ENCODE data around the gene TTC21B. TPM values are rescaled to one million over a fixed set of nuclear protein-coding genes. Genes with fewer than 3 reads are reported as not detected.

The TTC21B gene
- polyA plus RNA-seq, 3 donors, result 3.1 to 6.7 (median 3.8) TPM

DNA sequence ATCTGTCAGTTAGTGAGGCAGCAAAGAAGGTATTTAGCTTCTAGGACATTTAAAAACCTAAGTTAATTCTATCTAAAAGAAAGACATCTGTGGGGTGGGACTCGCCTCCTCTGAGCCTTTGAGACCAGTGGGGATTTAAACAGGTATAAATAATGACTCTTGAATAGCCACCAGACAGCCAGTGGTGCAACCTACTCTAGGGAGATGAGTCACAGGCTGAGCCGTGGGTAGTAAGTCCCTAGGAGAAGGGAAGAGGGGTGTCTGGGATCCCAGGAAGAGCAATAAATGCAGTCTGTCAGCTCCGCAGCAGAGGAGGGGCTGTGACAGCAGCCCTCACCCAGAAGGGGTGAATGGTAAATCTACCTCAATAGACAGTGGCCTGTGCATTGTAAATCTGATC lies 116.5 kb downstream of the TTC21B start:
- WGBS (ENCODE audit: insufficient coverage), result no CpG with 5 or more reads among the region's 3 CpGs
- H3K9me3 Mint-ChIP-seq, result peaks cover 0 to 5% (median 3%) of the 10 kb centered on the region in 7 donors
- Histone ChIP-seq H3K79me2 (ENCODE audit: insufficient read depth, low read length) (no peaks in the 10 kb centered on the region), H3K9ac (ENCODE audit: insufficient read depth, low read length, poor library complexity, severe bottlenecking) (no peak overlapping the region), H3K27ac (ENCODE audit: low read depth in 1 of 2, low read length in 2 of 2) (no peak overlapping the region), H2AFZ (ENCODE audit: insufficient read depth, low read depth, low read length, poor library complexity, severe bottlenecking) (no peak overlapping the region), H3K4me1 (ENCODE audit: control insufficient read depth in 1 of 2, insufficient read depth in 2 of 2, low read length in 2 of 2) (no peaks in the 10 kb centered on the region), H3K36me3 (replicated peaks in 1 of 2; ENCODE audit: control insufficient read depth in 1 of 2, insufficient read depth in 2 of 2, low read length in 2 of 2) (no peaks in the 10 kb centered on the region), H3K4me3 (replicated peaks in 1 of 3; ENCODE audit: low read depth in 2 of 3, low read length in 3 of 3) (no peak overlapping the region), H3K27me3 (ENCODE audit: control insufficient read depth in 2 of 2, insufficient read depth in 2 of 2, low read length in 2 of 2) (no peaks in the 10 kb centered on the region), H3K9me3 (replicated peaks in 1 of 2; ENCODE audit: control insufficient read depth in 1 of 2, insufficient read depth in 1 of 2, low read length in 2 of 2) (no peaks in the 10 kb centered on the region), H4K20me1 (ENCODE audit: insufficient read depth, low read length) (no peaks in the 10 kb centered on the region), H3K4me2 (replicated peaks; ENCODE audit: extremely low read depth, low read length, poor library complexity, severe bottlenecking) (no peak overlapping the region)
- intact Hi-C loops (cut with micrococcal nuclease), result no loop called here
- no peak overlapping the region for H3K27ac Mint-ChIP-seq
- H3K4me3 Mint-ChIP-seq, result no peak overlapping the region
- no peaks in the 10 kb centered on the region for H3K4me1 Mint-ChIP-seq
- TF ChIP-seq, protein P1, sequence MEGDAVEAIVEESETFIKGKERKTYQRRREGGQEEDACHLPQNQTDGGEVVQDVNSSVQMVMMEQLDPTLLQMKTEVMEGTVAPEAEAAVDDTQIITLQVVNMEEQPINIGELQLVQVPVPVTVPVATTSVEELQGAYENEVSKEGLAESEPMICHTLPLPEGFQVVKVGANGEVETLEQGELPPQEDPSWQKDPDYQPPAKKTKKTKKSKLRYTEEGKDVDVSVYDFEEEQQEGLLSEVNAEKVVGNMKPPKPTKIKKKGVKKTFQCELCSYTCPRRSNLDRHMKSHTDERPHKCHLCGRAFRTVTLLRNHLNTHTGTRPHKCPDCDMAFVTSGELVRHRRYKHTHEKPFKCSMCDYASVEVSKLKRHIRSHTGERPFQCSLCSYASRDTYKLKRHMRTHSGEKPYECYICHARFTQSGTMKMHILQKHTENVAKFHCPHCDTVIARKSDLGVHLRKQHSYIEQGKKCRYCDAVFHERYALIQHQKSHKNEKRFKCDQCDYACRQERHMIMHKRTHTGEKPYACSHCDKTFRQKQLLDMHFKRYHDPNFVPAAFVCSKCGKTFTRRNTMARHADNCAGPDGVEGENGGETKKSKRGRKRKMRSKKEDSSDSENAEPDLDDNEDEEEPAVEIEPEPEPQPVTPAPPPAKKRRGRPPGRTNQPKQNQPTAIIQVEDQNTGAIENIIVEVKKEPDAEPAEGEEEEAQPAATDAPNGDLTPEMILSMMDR (IDR thresholded peaks at IDR 0.05), result no peak
- no peak for DNase-seq
- no peaks in the 10 kb centered on the region for H3K36me3 Mint-ChIP-seq
- no peaks in the 10 kb centered on the region for H3K27me3 Mint-ChIP-seq (ENCODE audit: low read depth in 3 of 3)

DNA sequence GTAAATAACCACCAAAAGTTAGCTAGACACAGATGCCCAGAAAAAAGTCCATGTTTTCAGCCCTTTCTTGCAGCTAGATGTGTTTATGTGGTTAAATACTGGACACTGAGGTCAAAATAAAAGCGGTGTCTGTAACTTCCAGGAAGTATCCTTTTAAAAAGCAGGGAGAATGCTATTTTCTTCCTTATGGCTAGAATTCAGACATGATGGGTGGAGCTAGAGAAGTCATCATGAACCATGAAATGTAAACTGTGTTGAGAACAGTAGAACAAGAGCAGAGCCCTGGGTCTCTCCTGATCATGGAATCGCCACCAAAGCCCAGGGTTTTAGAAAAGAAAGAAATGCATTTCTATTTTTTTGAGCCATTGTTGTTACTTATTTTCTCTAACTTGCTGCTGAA lies 118.2 kb downstream of the TTC21B start:
- Mint-ChIP-seq H3K27ac (no peak overlapping the region), H3K4me1 (no peaks in the 10 kb centered on the region), H3K36me3 (no peaks in the 10 kb centered on the region), H3K9me3 (peaks cover 0 to 3% (median 2%) of the 10 kb centered on the region in 7 donors), H3K27me3 (ENCODE audit: low read depth in 3 of 3) (no peaks in the 10 kb centered on the region), H3K4me3 (no peak overlapping the region)
- Histone ChIP-seq H2AFZ (ENCODE audit: insufficient read depth, low read depth, low read length, poor library complexity, severe bottlenecking) (no peak overlapping the region), H3K4me3 (replicated peaks in 1 of 3; ENCODE audit: low read depth in 2 of 3, low read length in 3 of 3) (no peak overlapping the region), H3K9ac (ENCODE audit: insufficient read depth, low read length, poor library complexity, severe bottlenecking) (no peak overlapping the region), H4K20me1 (ENCODE audit: insufficient read depth, low read length) (no peaks in the 10 kb centered on the region), H3K79me2 (ENCODE audit: insufficient read depth, low read length) (no peaks in the 10 kb centered on the region), H3K4me1 (ENCODE audit: control insufficient read depth in 1 of 2, insufficient read depth in 2 of 2, low read length in 2 of 2) (no peaks in the 10 kb centered on the region), H3K36me3 (replicated peaks in 1 of 2; ENCODE audit: control insufficient read depth in 1 of 2, insufficient read depth in 2 of 2, low read length in 2 of 2) (no peaks in the 10 kb centered on the region), H3K9me3 (replicated peaks in 1 of 2; ENCODE audit: control insufficient read depth in 1 of 2, insufficient read depth in 1 of 2, low read length in 2 of 2) (no peaks in the 10 kb centered on the region), H3K27ac (ENCODE audit: low read depth in 1 of 2, low read length in 2 of 2) (no peak overlapping the region), H3K4me2 (replicated peaks; ENCODE audit: extremely low read depth, low read length, poor library complexity, severe bottlenecking) (no peak overlapping the region), H3K27me3 (ENCODE audit: control insufficient read depth in 2 of 2, insufficient read depth in 2 of 2, low read length in 2 of 2) (no peaks in the 10 kb centered on the region)
- intact Hi-C loops (cut with micrococcal nuclease), result no loop called here
- WGBS (ENCODE audit: insufficient coverage), result no CpG with 5 or more reads among the region's 2 CpGs
- no peak for DNase-seq
- TF ChIP-seq, protein P1 (IDR thresholded peaks at IDR 0.05), result no peak
